ENCODE measurements around the gene TLR2. TPM values are rescaled to one million over a fixed set of nuclear protein-coding genes. Genes with fewer than 3 reads are reported as not detected.
A peak's percentile ranks its signal among the peaks of the same experiment; 100 is the strongest.

Gene TLR2
- total RNA-seq, 1 experiment from 2014 or later = 0.44 TPM

GRCh38 chr4:153724606-153725005, 40.5 kb downstream of the TLR2 start:
- no peak for DNase-seq (ENCODE audit: low read depth)

GRCh38 chr4:153725136-153725830, 41.2 kb downstream of the TLR2 start:
- in situ Hi-C loops (cut with HindIII; ENCODE audit: low pct_unique_long_range_greater_than_20kb, low sequenced_read_pairs) = no loop called here
- DNase-seq (ENCODE audit: low read depth) = no peak

More at GRCh38 chr4:153724606-153725005, 40.5 kb downstream of the TLR2 start:
- in situ Hi-C loops (cut with HindIII; ENCODE audit: low pct_unique_long_range_greater_than_20kb, low sequenced_read_pairs) = no loop called here

- in situ Hi-C loops (cut with HindIII; ENCODE audit: low pct_unique_long_range_greater_than_20kb, low sequenced_read_pairs) = no loop called here
- DNase-seq (ENCODE audit: low read depth) = no peak
Measured at GRCh38 chr4:153725831-153726154, 41.7 kb downstream of the TLR2 start.

GRCh38 chr4:153728151-153728550, 44.1 kb downstream of the TLR2 start:
- DNase-seq (ENCODE audit: low read depth) = no peak
- in situ Hi-C loops (cut with HindIII; ENCODE audit: low pct_unique_long_range_greater_than_20kb, low sequenced_read_pairs) = no loop called here

GRCh38 chr4:153728660-153729059, 44.6 kb downstream of the TLR2 start:
- in situ Hi-C loops (cut with HindIII; ENCODE audit: low pct_unique_long_range_greater_than_20kb, low sequenced_read_pairs) = no loop called here
- no peak for DNase-seq (ENCODE audit: low read depth)

GRCh38 chr4:153729895-153730294, 45.8 kb downstream of the TLR2 start:
- no peak for DNase-seq (ENCODE audit: low read depth)
- in situ Hi-C loops (cut with HindIII; ENCODE audit: low pct_unique_long_range_greater_than_20kb, low sequenced_read_pairs) = no loop called here

GRCh38 chr4:153731239-153731638, 47.2 kb downstream of the TLR2 start:
- in situ Hi-C loops (cut with HindIII; ENCODE audit: low pct_unique_long_range_greater_than_20kb, low sequenced_read_pairs) = no loop called here
- DNase-seq (ENCODE audit: low read depth) = no peak

GRCh38 chr4:153733751-153734448, 49.8 kb downstream of the TLR2 start:
- no peak for DNase-seq (ENCODE audit: low read depth)
- in situ Hi-C loops (cut with HindIII; ENCODE audit: low pct_unique_long_range_greater_than_20kb, low sequenced_read_pairs) = no loop called here

- in situ Hi-C loops (cut with HindIII; ENCODE audit: low pct_unique_long_range_greater_than_20kb, low sequenced_read_pairs) = no loop called here
Measured at GRCh38 chr4:153735906-153736461, 51.9 kb downstream of the TLR2 start.

GRCh38 chr4:153741541-153741940, 57.5 kb downstream of the TLR2 start:
- in situ Hi-C loops (cut with HindIII; ENCODE audit: low pct_unique_long_range_greater_than_20kb, low sequenced_read_pairs) = no loop called here

More at GRCh38 chr4:153735906-153736461, 51.9 kb downstream of the TLR2 start:
- no peak for DNase-seq (ENCODE audit: low read depth)

GRCh38 chr4:153745651-153746050, 61.6 kb downstream of the TLR2 start:
- DNase-seq (ENCODE audit: low read depth) = no peak
- in situ Hi-C loops (cut with HindIII; ENCODE audit: low pct_unique_long_range_greater_than_20kb, low sequenced_read_pairs) = no loop called here

More at GRCh38 chr4:153741541-153741940, 57.5 kb downstream of the TLR2 start:
- DNase-seq (ENCODE audit: low read depth) = no peak

GRCh38 chr4:153747406-153747955, 63.4 kb downstream of the TLR2 start:
- in situ Hi-C loops (cut with HindIII; ENCODE audit: low pct_unique_long_range_greater_than_20kb, low sequenced_read_pairs) = no loop called here
- DNase-seq (ENCODE audit: low read depth) = no peak

GRCh38 chr4:153748378-153748777, 64.3 kb downstream of the TLR2 start:
- DNase-seq (ENCODE audit: low read depth) = peak; percentile 69
- in situ Hi-C loops (cut with HindIII; ENCODE audit: low pct_unique_long_range_greater_than_20kb, low sequenced_read_pairs) = no loop called here

GRCh38 chr4:153750197-153750817, 66.2 kb downstream of the TLR2 start:
- DNase-seq (ENCODE audit: low read depth) = peak; percentile 64
- in situ Hi-C loops (cut with HindIII; ENCODE audit: low pct_unique_long_range_greater_than_20kb, low sequenced_read_pairs) = no loop called here

- no peak for DNase-seq (ENCODE audit: low read depth)
- in situ Hi-C loops (cut with HindIII; ENCODE audit: low pct_unique_long_range_greater_than_20kb, low sequenced_read_pairs) = no loop called here
Measured at GRCh38 chr4:153755186-153755585, 71.1 kb downstream of the TLR2 start.
